Body of pancreas (tissue), 4 donors: ENCODE data around the gene DNER. TPM values are rescaled to one million over a fixed set of nuclear protein-coding genes. Genes with fewer than 3 reads are reported as not detected.

Experiments used
- ATAC-seq: fragments of 150-250 bp; one replicate; pipeline ENCODE4 v1.9.1; 2016
- DNase-seq, 4 donors: peaks; one replicate each; pipeline ENCODE4 v3.0.0-alpha.2; 2019
- H3K27ac ChIP-seq, 4 donors: fragments of 200-600 bp; sonication (generic); 1 replicate in 3 of 4; 2 replicates in 1 of 4; pipeline versions ENCODE4 v1.5.1 to v1.6.1; 2016 to 2019; ENCODE audit warnings: mild to moderate bottlenecking in 1 of 4, mixed read lengths in 1 of 4, moderate library complexity in 1 of 4
- H3K27me3 ChIP-seq, 2 donors: fragments of 200-600 bp; sonication (generic); one replicate each; pipeline ENCODE4 v1.6.0; 2016; ENCODE audit warnings: mild to moderate bottlenecking in 1 of 2
- H3K36me3 ChIP-seq, 2 donors: fragments of 200-600 bp; sonication (generic); replicated peaks in 1 of 2; 2 replicates each; pipeline ENCODE4 v1.5.1; 2016; ENCODE audit warnings: low read depth in 2 of 2; ENCODE audit not compliant: insufficient read depth in 1 of 2
- H3K4me1 ChIP-seq: fragments of 200-600 bp; sonication (generic); one replicate; pipeline ENCODE4 v1.6.0; 2016
- H3K4me3 ChIP-seq, 2 donors: fragments of 200-600 bp; sonication (generic); 1 replicate in 1 of 2; 2 replicates in 1 of 2; pipeline ENCODE4 v1.5.1; 2016 to 2019
- H3K9me3 ChIP-seq, 3 donors: fragments of 200-600 bp; sonication (generic); 1 replicate in 2 of 3; 2 replicates in 1 of 3; pipeline ENCODE4 v1.5.1; 2016
- CTCF ChIP-seq, 7 experiments: fragments of 450-650 bp in 4 of 7; fragments of 200-600 bp in 3 of 7; sonication (generic) in 3 of 7; IDR thresholded peaks; one replicate each; pipeline ENCODE4 v1.5.1; 2016 to 2019; ENCODE audit warnings: antibody characterized with exemption in 7 of 7
- POLR2A ChIP-seq, 3 donors: fragments of 450-650 bp; IDR thresholded peaks; one replicate each; pipeline ENCODE4 v1.6.1; 2016; ENCODE audit warnings: antibody characterized with exemption in 3 of 3, mild to moderate bottlenecking in 2 of 3
- WGBS, 2 donors: methylation state at CpG; one replicate each; pipeline ENCODE4 v1.1.5; 2017; 5-methylcytosine and 5-hydroxymethylcytosine counted together
- intact Hi-C: fragments of 100-400 bp; cut with DNase I; formaldehyde crosslinking; loops from one replicate; pipeline ENCODE4 v1.15.1; 2023
- total RNA-seq, 2 donors: library from RNA; depleted of rRNA; stranded (reverse); fragments of >200 nt; gene quantifications; one replicate each; pipeline ENCODE4 v1.1.0, GENCODE V29; 2016

DNER gene
- total RNA-seq, 2 donors from 2014 or later: 0.78 to 1.3 TPM

GRCh38 chr2:229733611-229734245 is 19.4 kb upstream of the DNER start:
- Histone ChIP-seq H3K9me3 (no peaks in the 10 kb centered on the region), H3K4me1 (no peaks in the 10 kb centered on the region), H3K4me3 (no peak overlapping the region), H3K27ac (no peak overlapping the region), H3K36me3 (no peaks in the 10 kb centered on the region), H3K27me3 (no peaks in the 10 kb centered on the region)
- ATAC-seq: no peak
- TF ChIP-seq CTCF (IDR thresholded peaks at IDR 0.05) (no peak), POLR2A (IDR thresholded peaks at IDR 0.05) (no peak)
- intact Hi-C loops: no loop called here
- DNase-seq: no peak
- 61 to 74% methylated on average over 6 of the region's 6 CpGs for WGBS, 2 donors

GRCh38 chr2:229732897-229733296 is 18.5 kb upstream of the DNER start:
- 79 to 86% methylated on average over 6 of the region's 6 CpGs for WGBS, 2 donors
- no peak for ATAC-seq

GRCh38 chr2:229731916-229732315 is 17.6 kb upstream of the DNER start:
- no peaks in the 10 kb centered on the region for H3K27me3 ChIP-seq
- no peak for TF ChIP-seq CTCF (IDR thresholded peaks at IDR 0.05)
- TF ChIP-seq POLR2A (IDR thresholded peaks at IDR 0.05): no peak
- 18% methylated on average over 4 of the region's 4 CpGs for WGBS, 2 donors
- ATAC-seq: no peak
- H3K9me3 ChIP-seq: no peaks in the 10 kb centered on the region
- no peak overlapping the region for H3K27ac ChIP-seq
- intact Hi-C loops: no loop called here
- H3K36me3 ChIP-seq: no peaks in the 10 kb centered on the region
- peak in 2 of 4 donors; percentile 19 to 35 for DNase-seq
- no peak overlapping the region for H3K4me3 ChIP-seq
- H3K4me1 ChIP-seq: no peaks in the 10 kb centered on the region

More at GRCh38 chr2:229732897-229733296, 18.5 kb upstream of the DNER start:
- H3K27me3 ChIP-seq: no peaks in the 10 kb centered on the region
- TF ChIP-seq CTCF (IDR thresholded peaks at IDR 0.05): no peak
- TF ChIP-seq POLR2A (IDR thresholded peaks at IDR 0.05): no peak
- H3K4me3 ChIP-seq: no peak overlapping the region
- DNase-seq: no peak
- no peak overlapping the region for H3K27ac ChIP-seq
- intact Hi-C loops: no loop called here
- no peaks in the 10 kb centered on the region for H3K9me3 ChIP-seq
- no peaks in the 10 kb centered on the region for H3K36me3 ChIP-seq
- H3K4me1 ChIP-seq: no peaks in the 10 kb centered on the region

- no peaks in the 10 kb centered on the region for H3K36me3 ChIP-seq
- H3K9me3 ChIP-seq: no peaks in the 10 kb centered on the region
- TF ChIP-seq CTCF (IDR thresholded peaks at IDR 0.05) (no peak), POLR2A (IDR thresholded peaks at IDR 0.05) (no peak)
- intact Hi-C loops: no loop called here
- H3K27ac ChIP-seq: no peak overlapping the region
- ATAC-seq (no peak), DNase-seq (no peak)
- no peaks in the 10 kb centered on the region for H3K4me1 ChIP-seq
- H3K27me3 ChIP-seq: no peaks in the 10 kb centered on the region
- 56 to 68% methylated on average over 5 of the region's 5 CpGs for WGBS, 2 donors
- H3K4me3 ChIP-seq: no peak overlapping the region
These were observed 17.0 kb upstream of the DNER start for GRCh38 chr2:229731363-229731762.

GRCh38 chr2:229728370-229728769 is 14.0 kb upstream of the DNER start:
- no peaks in the 10 kb centered on the region for H3K27me3 ChIP-seq
- H3K27ac ChIP-seq: no peak overlapping the region
- intact Hi-C loops: no loop called here
- H3K4me3 ChIP-seq: no peak overlapping the region
- no peak for TF ChIP-seq POLR2A (IDR thresholded peaks at IDR 0.05)
- TF ChIP-seq CTCF (IDR thresholded peaks at IDR 0.05): no peak
- DNase-seq: no peak
- no peaks in the 10 kb centered on the region for H3K4me1 ChIP-seq
- H3K9me3 ChIP-seq: no peaks in the 10 kb centered on the region
- no peak for ATAC-seq
- no peaks in the 10 kb centered on the region for H3K36me3 ChIP-seq
